ENCODE results near the gene SORCS2. TPM values are rescaled to one million over a fixed set of nuclear protein-coding genes. Genes with fewer than 3 reads are reported as not detected.

SORCS2 gene
- total RNA-seq, 4 donors from 2014 or later = 0.53 to 9.9 (median 0.90) TPM

- DNase-seq = no peak
- TF ChIP-seq POLR2A (IDR thresholded peaks at IDR 0.05) = no peak
- TF ChIP-seq, protein P1, sequence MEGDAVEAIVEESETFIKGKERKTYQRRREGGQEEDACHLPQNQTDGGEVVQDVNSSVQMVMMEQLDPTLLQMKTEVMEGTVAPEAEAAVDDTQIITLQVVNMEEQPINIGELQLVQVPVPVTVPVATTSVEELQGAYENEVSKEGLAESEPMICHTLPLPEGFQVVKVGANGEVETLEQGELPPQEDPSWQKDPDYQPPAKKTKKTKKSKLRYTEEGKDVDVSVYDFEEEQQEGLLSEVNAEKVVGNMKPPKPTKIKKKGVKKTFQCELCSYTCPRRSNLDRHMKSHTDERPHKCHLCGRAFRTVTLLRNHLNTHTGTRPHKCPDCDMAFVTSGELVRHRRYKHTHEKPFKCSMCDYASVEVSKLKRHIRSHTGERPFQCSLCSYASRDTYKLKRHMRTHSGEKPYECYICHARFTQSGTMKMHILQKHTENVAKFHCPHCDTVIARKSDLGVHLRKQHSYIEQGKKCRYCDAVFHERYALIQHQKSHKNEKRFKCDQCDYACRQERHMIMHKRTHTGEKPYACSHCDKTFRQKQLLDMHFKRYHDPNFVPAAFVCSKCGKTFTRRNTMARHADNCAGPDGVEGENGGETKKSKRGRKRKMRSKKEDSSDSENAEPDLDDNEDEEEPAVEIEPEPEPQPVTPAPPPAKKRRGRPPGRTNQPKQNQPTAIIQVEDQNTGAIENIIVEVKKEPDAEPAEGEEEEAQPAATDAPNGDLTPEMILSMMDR (IDR thresholded peaks at IDR 0.05) = no peak
- Histone ChIP-seq H3K4me1 (no peaks in the 10 kb centered on the region), H3K9me3 (no peaks in the 10 kb centered on the region), H3K4me3 (no peak overlapping the region), H3K36me3 (no peaks in the 10 kb centered on the region), H3K27me3 (no peaks in the 10 kb centered on the region), H3K27ac (no peak overlapping the region)
These were observed 432.1 kb downstream of the SORCS2 start for GRCh38 chr4:7624396-7624980.

GRCh38 chr4:7625071-7625470, 432.7 kb downstream of the SORCS2 start:
- H3K4me1 ChIP-seq = no peaks in the 10 kb centered on the region
- no peaks in the 10 kb centered on the region for H3K36me3 ChIP-seq
- no peaks in the 10 kb centered on the region for H3K27me3 ChIP-seq
- TF ChIP-seq POLR2A (IDR thresholded peaks at IDR 0.05) = no peak
- TF ChIP-seq, protein P1 (IDR thresholded peaks at IDR 0.05) = no peak
- DNase-seq = no peak
- H3K4me3 ChIP-seq = no peak overlapping the region
- no peaks in the 10 kb centered on the region for H3K9me3 ChIP-seq
- no peak overlapping the region for H3K27ac ChIP-seq

DNA sequence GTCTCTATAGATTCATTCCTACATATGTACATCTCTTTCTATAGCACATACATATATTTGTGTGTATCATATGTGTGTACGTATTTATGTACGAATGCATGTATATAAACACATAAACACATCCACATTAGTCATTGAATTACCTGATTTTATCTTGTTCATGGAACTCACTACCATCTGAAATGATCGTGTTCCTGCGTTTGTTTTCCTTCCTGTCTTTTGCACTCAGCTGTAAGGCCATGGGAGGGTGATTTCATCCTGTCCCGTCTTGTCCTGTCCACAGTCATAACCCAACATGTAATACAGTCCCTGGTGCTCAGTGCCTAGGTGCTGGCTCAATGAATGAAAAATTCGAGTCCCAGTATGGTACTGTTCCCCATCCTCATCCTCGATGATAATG, 434.2 kb downstream of the SORCS2 start:
- Histone ChIP-seq H3K27ac (no peak overlapping the region), H3K27me3 (no peaks in the 10 kb centered on the region), H3K36me3 (no peaks in the 10 kb centered on the region), H3K4me3 (no peak overlapping the region), H3K9me3 (no peaks in the 10 kb centered on the region), H3K4me1 (peaks cover 0 to 5% (median 0%) of the 10 kb centered on the region in 4 donors)
- no peak for TF ChIP-seq POLR2A (IDR thresholded peaks at IDR 0.05)
- TF ChIP-seq, protein P1 (IDR thresholded peaks at IDR 0.05) = no peak
- no peak for DNase-seq

GRCh38 chr4:7627251-7628250, 435.2 kb downstream of the SORCS2 start:
- Histone ChIP-seq H3K36me3 (no peaks in the 10 kb centered on the region), H3K4me1 (peaks cover 0 to 6% (median 0%) of the 10 kb centered on the region in 4 donors), H3K9me3 (no peaks in the 10 kb centered on the region), H3K27ac (no peak overlapping the region), H3K27me3 (no peaks in the 10 kb centered on the region), H3K4me3 (no peak overlapping the region)
- TF ChIP-seq, protein P1 (IDR thresholded peaks at IDR 0.05) = no peak
- no peak for TF ChIP-seq POLR2A (IDR thresholded peaks at IDR 0.05)
- no peak for DNase-seq

DNA sequence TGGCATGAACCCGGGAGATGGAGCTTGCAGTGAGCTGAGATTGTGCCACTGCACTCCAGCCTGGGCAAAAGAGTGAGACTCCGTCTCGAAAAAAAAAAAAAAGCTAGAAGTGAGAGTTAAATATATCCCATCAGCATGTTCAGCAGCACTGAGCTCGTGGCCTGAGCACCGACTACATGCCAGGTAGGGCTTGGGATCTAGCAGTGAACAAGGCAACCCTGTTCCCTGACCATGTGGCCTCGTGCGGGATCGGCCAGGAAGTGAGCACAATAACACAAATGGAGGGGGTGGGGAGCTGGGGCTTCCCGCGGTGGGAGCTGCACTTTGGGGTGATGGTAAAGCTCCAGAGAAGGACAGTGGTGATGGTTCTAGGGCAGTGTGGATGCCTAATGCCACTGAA, 436.1 kb downstream of the SORCS2 start:
- Histone ChIP-seq H3K4me3 (no peak overlapping the region), H3K9me3 (no peaks in the 10 kb centered on the region), H3K4me1 (peaks cover 0 to 6% (median 0%) of the 10 kb centered on the region in 4 donors), H3K36me3 (no peaks in the 10 kb centered on the region), H3K27me3 (no peaks in the 10 kb centered on the region), H3K27ac (no peak overlapping the region)
- DNase-seq = no peak
- TF ChIP-seq POLR2A (IDR thresholded peaks at IDR 0.05) = no peak
- TF ChIP-seq, protein P1 (IDR thresholded peaks at IDR 0.05) = no peak

Measured in Peyer's patch (tissue), 4 donors.